Astrocyte of the spinal cord (primary cell): Measurements from ENCODE around the gene CACNA1C.

ENCODE experiments used
- DNase-seq: peaks from one replicate; pipeline ENCODE4 v3.0.0; 2011; ENCODE audit warnings: low read depth, low spot score
- H3K4me3 ChIP-seq: 2 replicates; pipeline ENCODE4 v1.5.1; 2011; ENCODE audit warnings: low read depth, mild to moderate bottlenecking, low read length, moderate library complexity
- CTCF ChIP-seq: IDR thresholded peaks from 2 replicates; pipeline ENCODE4 v1.5.1; 2012; ENCODE audit warnings: low read depth, mild to moderate bottlenecking, low read length, inconsistent platforms
- in situ Hi-C: cut with HindIII; loops from 2 replicates; pipeline ENCODE4 v1.10.0; 2017; ENCODE audit warnings: low sequenced_read_pairs

CACNA1C gene

GRCh38 chr12:2154050-2154449, 101.3 kb downstream of the CACNA1C start:
- in situ Hi-C loops, result no loop called here
- peak; percentile 62 for DNase-seq
- no peak overlapping the region for H3K4me3 ChIP-seq
- TF ChIP-seq CTCF, result no peak

GRCh38 chr12:2154521-2154920, 101.7 kb downstream of the CACNA1C start:
- H3K4me3 ChIP-seq, result no peak overlapping the region
- DNase-seq, result no peak
- in situ Hi-C loops, result no loop called here
- TF ChIP-seq CTCF, result no peak

- in situ Hi-C loops, result no loop called here
- DNase-seq, result peak; percentile 45
- H3K4me3 ChIP-seq, result no peak overlapping the region
- no peak for TF ChIP-seq CTCF
Observed at GRCh38 chr12:2156333-2156732, 103.5 kb downstream of the CACNA1C start.

- DNase-seq, result no peak
- no peak overlapping the region for H3K4me3 ChIP-seq
- TF ChIP-seq CTCF, result no peak
- in situ Hi-C loops, result no loop called here
Observed at GRCh38 chr12:2160043-2160442, 107.3 kb downstream of the CACNA1C start.

GRCh38 chr12:2161473-2161872, 108.7 kb downstream of the CACNA1C start:
- DNase-seq, result peak; percentile 45
- in situ Hi-C loops, result no loop called here
- H3K4me3 ChIP-seq, result no peak overlapping the region
- TF ChIP-seq CTCF, result no peak

- TF ChIP-seq CTCF, result no peak
- in situ Hi-C loops, result no loop called here
- no peak overlapping the region for H3K4me3 ChIP-seq
- peak; percentile 95 for DNase-seq
Observed at GRCh38 chr12:2163177-2163941, 110.6 kb downstream of the CACNA1C start.

- TF ChIP-seq CTCF, result no peak
- in situ Hi-C loops, result no loop called here
- no peak overlapping the region for H3K4me3 ChIP-seq
- no peak for DNase-seq
Observed at GRCh38 chr12:2165021-2165420, 112.2 kb downstream of the CACNA1C start.
